ENCODE measurements around the gene ZSCAN16. TPM values are rescaled to one million over a fixed set of nuclear protein-coding genes. Genes with fewer than 3 reads are reported as not detected.
A peak's percentile ranks its signal among the peaks of the same experiment; 100 is the strongest.

The ZSCAN16 gene
- total and polyA plus RNA-seq, 2 of the 13 experiments (the other 11 are each of a cell fraction or from before 2014, with no cell fraction given), result 5.7 to 12.7 TPM

- no peaks in the 10 kb centered on the region for H3K9me3 ChIP-seq (ENCODE audit: low read length)
- H4K20me1 ChIP-seq (ENCODE audit: insufficient read depth, low read length), result 0 out of 2 replicates have a peak, but pooled peaks cover 3% of the 10 kb centered on the region
- intact Hi-C loops (cut with micrococcal nuclease; ENCODE audit: unreplicated experiment), result loop anchor here (1.0 kb wide), 1 partner anchor 222 kb away; no protein-coding TSS in a partner anchor
- FAIRE-seq (peak; percentile 61), DNase-seq (ENCODE audit: low spot score) (peak; percentile 59), ATAC-seq (peak; percentile 33)
- POLR2A ChIA-PET, result interaction anchor here (0.9 kb wide), 1 partner anchor 10 kb away, joined by 4 read pairs; the partner anchor contains the start of gene ZSCAN16
- H2AFZ ChIP-seq (ENCODE audit: low read length), result no peak overlapping the region
- BruUV-seq (replicated peaks), result no TSS peak
- H3K79me2 ChIP-seq (ENCODE audit: insufficient read depth, low read length), result peaks cover 39% of the 10 kb centered on the region
- no peaks in the 10 kb centered on the region; a peak in 1 of 5 replicates for H3K27me3 ChIP-seq (ENCODE audit: control insufficient read depth in 1 of 2, insufficient read depth in 2 of 2, low read length in 2 of 2)
- no peak overlapping the region for H3K27ac ChIP-seq (ENCODE audit: extremely low read length, insufficient read depth, low read length)
- WGBS (ENCODE audit: low lambda C conversion rate), result 71% methylated on average over 3 of the region's 3 CpGs
- peaks cover 45% of the 10 kb centered on the region for H3K4me1 ChIP-seq (ENCODE audit: insufficient read depth, low read length)
- in situ Hi-C loops (cut with HindIII; ENCODE audit: extremely low pct_ligation_motif_present, low pct_unique_long_range_greater_than_20kb), result loop anchor here (5.0 kb wide), 1 partner anchor 223 kb away; no protein-coding TSS in a partner anchor
- CTCF ChIA-PET (ENCODE audit: low intra/inter-chr PET ratio, low total read pairs), result interaction anchor here (1.7 kb wide), 1 partner anchor 222 kb away, joined by 13 read pairs; no protein-coding TSS in a partner anchor
- H3K9ac ChIP-seq (ENCODE audit: insufficient read depth, low read depth, low read length), result no peak overlapping the region
- no peak overlapping the region for H3K4me3 ChIP-seq (replicated peaks in 1 of 3; ENCODE audit: insufficient read depth in 1 of 3, low read depth in 2 of 3, low read length in 3 of 3)
- H3K36me3 ChIP-seq (replicated peaks in 1 of 2; ENCODE audit: control insufficient read depth in 1 of 2, insufficient read depth in 2 of 2, low read length in 2 of 2), result peaks cover 2 to 19% of the 10 kb centered on the region in 2 experiments; a peak in 2 of 5 replicates
- no peak overlapping the region for H3K4me2 ChIP-seq (ENCODE audit: low read depth, low read length)
- TF ChIP-seq ZBTB1 (CRISPR knock-in tag; IDR thresholded peaks at IDR 0.05; ENCODE audit: borderline replicate concordance), result no peak
- no peak for TF ChIP-seq TOE1 (CRISPR knock-in tag; IDR thresholded peaks at IDR 0.05)
- no peak for TF ChIP-seq ZSCAN29 (CRISPR knock-in tag; conservative IDR thresholded peaks at IDR 0.05)
- TF ChIP-seq BCL6 (CRISPR knock-in tag; IDR thresholded peaks at IDR 0.05), result no peak
- no peak for TF ChIP-seq ZNF878 (CRISPR knock-in tag; IDR thresholded peaks at IDR 0.05)
- TF ChIP-seq GLMP (CRISPR knock-in tag; IDR thresholded peaks at IDR 0.05; ENCODE audit: borderline replicate concordance), result no peak
- no peak for TF ChIP-seq ZNF652 (CRISPR knock-in tag; IDR thresholded peaks at IDR 0.05; ENCODE audit: borderline replicate concordance, low read depth)
- TF ChIP-seq NAIF1 (CRISPR knock-in tag; IDR thresholded peaks at IDR 0.05; ENCODE audit: borderline replicate concordance), result no peak
- peak; percentile 80 for TF ChIP-seq STAG1 (CRISPR knock-in tag; IDR thresholded peaks at IDR 0.05)
- no peak for TF ChIP-seq KLF13 (CRISPR knock-in tag; IDR thresholded peaks at IDR 0.05)
- TF ChIP-seq ARID4A (CRISPR knock-in tag; IDR thresholded peaks at IDR 0.05; ENCODE audit: borderline replicate concordance), result peak; percentile 12; the same call in 1 of the 2 replicates
- no peak for TF ChIP-seq ZNF616 (CRISPR knock-in tag; IDR thresholded peaks at IDR 0.05; ENCODE audit: low read depth)
- no peak for TF ChIP-seq FOXK2 (IDR thresholded peaks at IDR 0.05)
- no peak for TF ChIP-seq ZNF362 (CRISPR knock-in tag; IDR thresholded peaks at IDR 0.05; ENCODE audit: borderline replicate concordance)
- TF ChIP-seq ZNF678 (CRISPR knock-in tag; IDR thresholded peaks at IDR 0.05), result no peak
- TF ChIP-seq KMT2B (CRISPR knock-in tag; IDR thresholded peaks at IDR 0.05), result 0 out of 2 replicates have a peak, but pooled peaks have one; percentile 41
- TF ChIP-seq FIP1L1 (IDR thresholded peaks at IDR 0.05; ENCODE audit: borderline replicate concordance, insufficient read depth, low read depth, low read length), result no peak
- TF ChIP-seq ELF3 (CRISPR knock-in tag; IDR thresholded peaks at IDR 0.05), result 0 out of 2 replicates have a peak, but pooled peaks have one; percentile 13
- TF ChIP-seq TCF7 (IDR thresholded peaks at IDR 0.05; ENCODE audit: low read depth), result no peak
These were observed 9.6 kb downstream of the ZSCAN16 start for GRCh38 chr6:28134015-28134414.
